Mesangial cell (primary cell): Measurements from ENCODE around the gene ZBTB9. TPM values are rescaled to one million over a fixed set of nuclear protein-coding genes. Genes with fewer than 3 reads are reported as not detected.

Source experiments
- total RNA-seq: library from RNA; depleted of rRNA; stranded (reverse); fragments of >200 nt; gene quantifications from 2 replicates; pipeline ENCODE4 v1.2.3, GENCODE V29; 2015

Gene ZBTB9, protein sequence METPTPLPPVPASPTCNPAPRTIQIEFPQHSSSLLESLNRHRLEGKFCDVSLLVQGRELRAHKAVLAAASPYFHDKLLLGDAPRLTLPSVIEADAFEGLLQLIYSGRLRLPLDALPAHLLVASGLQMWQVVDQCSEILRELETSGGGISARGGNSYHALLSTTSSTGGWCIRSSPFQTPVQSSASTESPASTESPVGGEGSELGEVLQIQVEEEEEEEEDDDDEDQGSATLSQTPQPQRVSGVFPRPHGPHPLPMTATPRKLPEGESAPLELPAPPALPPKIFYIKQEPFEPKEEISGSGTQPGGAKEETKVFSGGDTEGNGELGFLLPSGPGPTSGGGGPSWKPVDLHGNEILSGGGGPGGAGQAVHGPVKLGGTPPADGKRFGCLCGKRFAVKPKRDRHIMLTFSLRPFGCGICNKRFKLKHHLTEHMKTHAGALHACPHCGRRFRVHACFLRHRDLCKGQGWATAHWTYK
- 6.0 and 7.1 TPM in 2 replicates for total RNA-seq

DNA sequence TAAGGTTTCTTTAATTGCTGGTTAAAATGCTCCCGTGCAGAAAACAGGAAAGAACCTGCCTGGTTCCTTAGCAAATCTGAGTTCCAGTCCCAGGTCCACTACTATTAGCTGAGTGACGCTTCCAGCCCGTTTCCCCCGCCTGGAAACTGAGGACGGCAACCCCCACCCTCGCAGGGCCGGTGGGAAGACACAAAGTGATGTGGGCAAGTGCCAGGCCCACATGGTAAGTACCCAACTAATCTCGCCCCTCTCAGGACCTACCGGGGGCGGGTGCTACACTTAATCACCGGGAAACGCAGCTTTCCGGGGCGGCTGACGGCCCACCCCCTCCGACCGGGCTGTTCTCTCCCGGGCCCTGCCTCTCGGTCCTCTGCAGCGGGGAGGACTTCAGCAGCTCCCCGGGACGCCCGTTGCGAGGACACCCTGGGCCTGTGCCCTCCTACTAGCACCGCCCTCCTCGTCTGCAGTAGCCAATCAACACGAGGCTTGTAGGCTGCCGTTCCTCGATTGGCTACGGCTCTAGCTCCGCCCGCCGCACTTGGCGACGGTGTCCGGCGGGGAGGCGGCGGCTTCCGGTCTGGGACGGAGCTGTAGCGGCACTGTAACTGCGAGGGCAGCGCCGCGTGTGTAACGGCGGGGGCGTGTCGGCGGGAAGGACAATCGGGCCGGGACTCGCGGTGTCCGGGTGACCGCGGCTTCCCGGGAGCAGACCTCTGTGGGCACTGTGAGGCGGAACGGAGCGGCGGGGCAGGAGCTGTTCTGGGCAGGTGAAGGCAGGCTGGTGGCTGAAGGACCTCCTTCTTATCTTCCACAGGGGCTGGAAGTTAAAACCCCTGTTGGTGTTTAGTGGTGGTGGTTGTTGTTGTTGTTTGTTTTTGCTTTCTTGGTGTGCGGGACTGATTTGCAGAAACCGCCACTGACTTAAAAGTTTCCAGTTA lies at the start of gene ZBTB9:
TSS of gene ZBTB9 (plus strand) at position 568 of the 938 bp plus-strand sequence. CDS start 525 bp downstream, outside the sequence.

DNA sequence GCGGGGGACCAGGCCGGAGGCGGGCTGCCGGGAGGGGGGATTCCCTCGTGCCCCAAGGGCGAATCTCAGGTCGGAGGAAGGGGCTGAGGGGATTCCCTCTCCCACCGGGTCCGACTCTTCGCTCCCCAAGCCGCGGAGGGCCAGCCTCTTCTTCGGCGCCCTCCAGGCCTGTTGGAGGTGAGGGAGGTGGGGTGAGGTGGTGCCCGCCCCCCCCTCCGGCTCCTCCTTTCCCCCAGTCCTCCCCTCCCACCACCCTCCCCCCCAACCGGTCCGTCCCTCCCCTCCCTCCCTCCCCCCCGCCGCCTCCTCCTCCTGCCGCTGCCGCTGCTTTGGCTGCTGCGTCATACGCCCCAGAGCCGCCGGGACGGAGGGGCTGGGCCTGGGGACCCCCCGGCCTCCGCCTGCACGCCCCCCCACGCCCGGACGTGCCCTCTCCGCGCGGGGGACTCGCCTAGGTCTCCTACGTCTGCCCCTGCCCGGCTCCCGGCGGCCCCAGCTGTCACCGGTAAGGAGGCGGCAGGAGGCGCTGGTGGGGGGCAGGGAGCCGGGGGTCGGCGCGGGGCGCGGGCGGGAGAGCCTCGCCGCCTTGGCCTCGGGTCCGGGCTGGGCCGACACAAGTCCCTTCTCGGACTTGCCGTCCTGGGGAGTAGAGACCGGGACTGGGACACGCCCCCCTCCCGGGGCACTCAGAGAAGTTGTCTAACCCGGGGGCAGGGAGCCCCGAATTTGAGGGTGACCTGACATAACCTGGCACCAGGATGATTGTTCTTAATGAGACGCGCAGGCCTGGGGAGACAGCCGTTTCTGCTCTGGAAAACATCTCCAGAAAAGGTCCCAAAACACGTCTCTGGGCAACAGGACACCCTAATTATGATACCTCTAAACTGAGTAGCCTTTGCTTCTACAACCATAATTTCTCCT lies 43.4 kb upstream of the ZBTB9 start, which contains the start of gene PHF1:
TSS of gene PHF1 (plus strand) at position 304 of the 921 bp plus-strand sequence. CDS start 1,250 bp downstream, outside the sequence.

DNA sequence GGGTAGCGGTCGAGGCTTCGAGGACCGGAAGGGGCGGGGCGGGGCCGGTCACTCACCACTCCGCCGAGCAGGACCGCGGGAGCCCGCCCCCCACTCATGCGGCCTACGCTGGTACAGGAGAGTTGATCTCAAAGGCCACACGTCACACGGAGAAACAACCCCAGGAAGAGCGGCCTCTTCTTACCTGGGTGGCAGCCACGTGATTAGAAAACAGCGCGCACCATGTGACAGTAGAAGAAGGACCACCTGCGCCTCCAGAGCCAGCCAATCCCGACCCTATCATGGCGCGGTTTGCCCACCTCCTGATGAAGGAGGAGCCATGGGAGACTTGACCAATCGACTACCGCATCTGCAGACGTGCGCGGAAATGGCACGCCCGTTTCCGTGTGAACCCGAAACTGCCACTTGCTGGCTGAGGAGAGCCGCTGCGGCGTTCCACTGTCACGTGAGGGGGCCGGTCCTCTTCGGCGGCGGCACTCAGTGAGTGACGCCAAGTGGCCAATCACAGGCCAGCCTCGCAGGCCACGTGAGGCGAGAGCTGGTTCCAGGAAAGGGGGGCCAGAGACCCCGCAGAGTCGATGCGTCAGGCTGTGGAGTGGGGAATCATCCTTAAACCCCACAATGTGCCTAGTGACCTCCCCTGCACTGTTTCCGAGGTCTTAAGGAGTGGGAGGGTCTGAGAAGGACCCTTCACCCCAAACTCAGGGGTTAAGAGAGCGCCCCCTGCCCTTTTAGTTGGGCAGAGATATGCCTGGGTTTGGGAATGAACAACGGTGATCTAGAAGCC lies 36.3 kb upstream of the ZBTB9 start, which contains the start of gene CUTA:
TSS of gene CUTA (minus strand) at position 205 of the 787 bp plus-strand sequence. CDS start at position 98, 107 bp downstream.

DNA sequence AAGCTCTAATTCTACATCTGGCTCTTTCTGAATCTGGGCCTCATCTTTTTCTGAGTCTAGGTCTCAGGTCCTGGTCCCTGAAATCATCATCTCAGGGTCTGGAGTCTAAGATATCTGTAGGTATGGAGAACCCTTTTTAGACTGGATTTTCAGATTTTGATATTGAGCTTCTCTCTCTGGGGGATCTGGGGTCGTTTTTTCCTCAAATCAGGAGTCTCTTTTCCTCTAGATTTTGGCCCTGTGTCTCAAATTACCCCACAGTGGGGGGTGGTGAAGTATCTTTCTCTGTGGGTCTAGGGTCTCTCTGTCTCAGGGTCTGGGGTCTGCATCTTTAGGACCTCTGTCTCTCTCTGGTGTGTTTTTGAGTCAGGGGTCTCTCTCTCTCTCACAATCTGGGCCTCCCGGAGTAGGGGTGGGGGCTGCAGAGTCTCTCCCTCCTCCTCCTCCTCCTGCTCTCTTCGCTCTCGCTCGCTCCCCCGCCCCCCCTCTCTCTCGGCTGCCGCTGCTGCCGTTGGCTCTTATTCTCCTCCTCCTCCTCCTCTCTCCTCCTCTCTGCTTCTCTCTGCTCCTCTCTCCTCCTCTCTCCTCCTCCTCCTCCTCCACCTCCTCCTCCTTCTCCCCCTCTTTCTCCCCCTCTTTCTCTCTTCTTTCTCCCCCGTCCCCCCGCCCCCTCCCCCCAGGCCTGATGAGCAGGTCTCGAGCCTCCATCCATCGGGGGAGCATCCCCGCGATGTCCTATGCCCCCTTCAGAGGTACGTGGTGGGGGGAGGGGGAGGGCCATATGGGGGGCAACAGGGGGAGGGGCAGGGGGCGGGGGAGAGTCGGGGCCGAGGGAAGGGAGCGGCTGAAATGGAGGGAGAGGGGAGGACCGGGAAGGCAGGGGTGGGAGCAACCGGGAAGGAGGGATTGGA lies 34.5 kb upstream of the ZBTB9 start, which contains the start of gene SYNGAP1:
TSS of gene SYNGAP1 (plus strand) at position 486 of the 911 bp plus-strand sequence. CDS start at position 686, 200 bp downstream.

Other genes with a start within 250 kb of the ZBTB9 start
- 17.4 and 30.6 TPM in 2 replicates for gene HSD17B8, start 249.9 kb upstream of the ZBTB9 start, total RNA-seq
- 18.4 and 27.4 TPM in 2 replicates for gene RING1, start 246.1 kb upstream of the ZBTB9 start, total RNA-seq
- gene VPS52, start 182.7 kb upstream of the ZBTB9 start, total RNA-seq = 33.6 and 34.9 TPM in 2 replicates
- gene RPS18, start 182.5 kb upstream of the ZBTB9 start, total RNA-seq = 2,376 and 3,028 TPM in 2 replicates
- 3.7 and 16.6 TPM in 2 replicates for gene B3GALT4, start 177.5 kb upstream of the ZBTB9 start, total RNA-seq
- gene WDR46, start 165.3 kb upstream of the ZBTB9 start, total RNA-seq = 45.5 and 86.5 TPM in 2 replicates
- gene PFDN6, start 165.0 kb upstream of the ZBTB9 start, total RNA-seq = 39.6 and 67.3 TPM in 2 replicates
- 27.1 and 50.1 TPM in 2 replicates for gene RGL2, start 155.6 kb upstream of the ZBTB9 start, total RNA-seq
- 182 and 475 TPM in 2 replicates for gene TAPBP, start 140.5 kb upstream of the ZBTB9 start, total RNA-seq
- 14.3 and 27.6 TPM in 2 replicates for gene ZBTB22, start 136.8 kb upstream of the ZBTB9 start, total RNA-seq
- gene DAXX, start 131.6 kb upstream of the ZBTB9 start, total RNA-seq = 27.1 and 41.7 TPM in 2 replicates
- gene KIFC1, start 62.8 kb upstream of the ZBTB9 start, total RNA-seq = 9.0 and 126 TPM in 2 replicates
- 22.3 and 28.0 TPM in 2 replicates for gene PHF1, start 43.6 kb upstream of the ZBTB9 start, total RNA-seq
- 267 and 351 TPM in 2 replicates for gene CUTA, start 36.5 kb upstream of the ZBTB9 start, total RNA-seq
- 2.3 and 8.4 TPM in 2 replicates for gene SYNGAP1, start 34.5 kb upstream of the ZBTB9 start, total RNA-seq
- 20.8 and 25.3 TPM in 2 replicates for gene BAK1, start 125.7 kb downstream of the ZBTB9 start, total RNA-seq
- gene ITPR3, start 166.7 kb downstream of the ZBTB9 start, total RNA-seq = 72.2 and 91.1 TPM in 2 replicates